ENCODE data around the gene TBC1D5.

GRCh38 chr3:17551333-17551732 lies 191.1 kb downstream of the TBC1D5 start:
- TF ChIP-seq, protein P1, sequence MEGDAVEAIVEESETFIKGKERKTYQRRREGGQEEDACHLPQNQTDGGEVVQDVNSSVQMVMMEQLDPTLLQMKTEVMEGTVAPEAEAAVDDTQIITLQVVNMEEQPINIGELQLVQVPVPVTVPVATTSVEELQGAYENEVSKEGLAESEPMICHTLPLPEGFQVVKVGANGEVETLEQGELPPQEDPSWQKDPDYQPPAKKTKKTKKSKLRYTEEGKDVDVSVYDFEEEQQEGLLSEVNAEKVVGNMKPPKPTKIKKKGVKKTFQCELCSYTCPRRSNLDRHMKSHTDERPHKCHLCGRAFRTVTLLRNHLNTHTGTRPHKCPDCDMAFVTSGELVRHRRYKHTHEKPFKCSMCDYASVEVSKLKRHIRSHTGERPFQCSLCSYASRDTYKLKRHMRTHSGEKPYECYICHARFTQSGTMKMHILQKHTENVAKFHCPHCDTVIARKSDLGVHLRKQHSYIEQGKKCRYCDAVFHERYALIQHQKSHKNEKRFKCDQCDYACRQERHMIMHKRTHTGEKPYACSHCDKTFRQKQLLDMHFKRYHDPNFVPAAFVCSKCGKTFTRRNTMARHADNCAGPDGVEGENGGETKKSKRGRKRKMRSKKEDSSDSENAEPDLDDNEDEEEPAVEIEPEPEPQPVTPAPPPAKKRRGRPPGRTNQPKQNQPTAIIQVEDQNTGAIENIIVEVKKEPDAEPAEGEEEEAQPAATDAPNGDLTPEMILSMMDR (conservative IDR thresholded peaks at IDR 0.05 in 1 of 2, IDR thresholded peaks at IDR 0.05 in 1 of 2; ENCODE audit: extremely low read depth in 1 of 2, insufficient read depth in 1 of 2, low read depth in 1 of 2, low read length in 2 of 2), result no peak
- no peak for TF ChIP-seq EZH2 (IDR thresholded peaks at IDR 0.05; ENCODE audit: borderline replicate concordance, low read length)

Data from mammary epithelial cell (primary cell).